Erythroblast (primary cell): ENCODE data around the gene ATAT1.

Experiments
- GATA1 ChIP-seq: IDR thresholded peaks from 2 replicates; pipeline ENCODE4 v1.6.1; 2011; ENCODE audit warnings: low read depth, mild to moderate bottlenecking, control low read depth, low read length, moderate library complexity
- POLR2A ChIP-seq: IDR thresholded peaks from 2 replicates; pipeline ENCODE4 v1.6.1; 2011; ENCODE audit warnings: mild to moderate bottlenecking, low read length

DNA sequence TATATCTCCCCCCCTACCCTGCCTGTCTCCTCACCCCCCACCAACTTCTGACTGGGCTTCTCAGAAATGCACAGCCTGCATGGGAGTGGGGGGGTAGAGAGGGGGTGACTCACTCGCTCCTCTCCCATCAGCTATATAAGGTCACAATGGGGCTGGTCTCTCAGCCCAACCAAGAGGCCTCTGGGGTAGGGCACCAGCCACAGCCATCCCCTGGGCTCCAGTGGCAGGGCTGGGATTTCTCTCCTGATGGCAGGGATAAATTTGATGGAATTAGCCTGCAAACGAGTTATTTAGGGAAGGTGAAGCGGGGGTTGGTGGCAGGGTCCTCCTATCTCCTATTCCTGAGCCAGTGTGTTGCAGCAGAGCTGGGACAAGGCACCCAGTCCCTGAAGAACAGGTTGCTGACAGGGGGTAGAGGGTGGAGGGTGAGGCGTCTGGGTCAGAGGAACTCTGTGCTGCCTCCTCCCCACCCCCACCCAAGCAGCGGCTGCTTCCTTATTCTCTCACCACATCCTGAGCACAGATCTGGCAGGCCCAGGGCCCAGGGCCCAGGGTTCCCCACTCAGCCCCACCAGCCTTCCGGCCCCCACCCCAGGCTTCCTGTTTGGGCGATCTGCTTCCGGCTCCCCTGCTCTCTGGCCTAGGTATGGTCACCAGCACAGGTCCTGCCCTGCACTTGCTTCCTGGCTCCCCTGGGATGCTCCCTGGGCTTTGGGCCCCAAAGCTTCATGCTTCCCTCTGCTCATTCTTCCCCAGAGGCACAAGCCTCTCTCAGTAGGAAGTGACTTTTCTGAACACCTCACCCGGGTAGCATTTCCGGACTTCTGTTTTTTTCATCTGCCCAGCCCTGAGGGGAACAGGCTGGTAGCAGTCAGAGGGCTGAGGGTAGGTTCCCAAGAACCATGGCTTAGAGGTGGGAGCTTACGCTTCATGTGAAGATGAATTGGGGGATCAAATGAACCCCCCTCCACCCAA is 55.8 kb downstream of the ATAT1 start:
- TF ChIP-seq POLR2A (peak; percentile 26), GATA1 (no peak)
